ENCODE results near the gene RAB5A.
A peak's percentile ranks its signal among the peaks of the same experiment; 100 is the strongest.
"Not testable (repeated sequence)": the region's sequence is repeated elsewhere in the genome, so short reads cannot be mapped to it uniquely, and the experiment has no call there.

Gene RAB5A

GRCh38 chr3:19946832-19947548, at the start of gene RAB5A:
Gene RAB5A (plus strand): TSS chr3:19947097. CDS start chr3:19950899, 3,802 bp downstream.
- DNase-seq (ENCODE audit: low spot score) = peak; percentile 97

GRCh38 chr3:19898721-19899120, 48.2 kb upstream of the RAB5A start:
- DNase-seq (ENCODE audit: low spot score) = no peak

- no peak for DNase-seq (ENCODE audit: low spot score)
Measured at GRCh38 chr3:19899264-19899663, 47.6 kb upstream of the RAB5A start.

GRCh38 chr3:19899833-19900232, 47.1 kb upstream of the RAB5A start:
- not testable (repeated sequence) for DNase-seq (ENCODE audit: low spot score)

- DNase-seq (ENCODE audit: low spot score) = no peak
Measured at GRCh38 chr3:19901337-19901736, 45.6 kb upstream of the RAB5A start.

- no peak for DNase-seq (ENCODE audit: low spot score)
Measured at GRCh38 chr3:19901918-19902317, 45.0 kb upstream of the RAB5A start.

- no peak for DNase-seq (ENCODE audit: low spot score)
Measured at GRCh38 chr3:19903649-19904048, 43.2 kb upstream of the RAB5A start.

GRCh38 chr3:19907523-19907922, 39.4 kb upstream of the RAB5A start:
- no peak for DNase-seq (ENCODE audit: low spot score)

- DNase-seq (ENCODE audit: low spot score) = no peak
Measured at GRCh38 chr3:19911452-19911851, 35.4 kb upstream of the RAB5A start.

- no peak for DNase-seq (ENCODE audit: low spot score)
Measured at GRCh38 chr3:19917167-19917566, 29.7 kb upstream of the RAB5A start.

GRCh38 chr3:19920401-19921080, 26.4 kb upstream of the RAB5A start:
- no peak for DNase-seq (ENCODE audit: low spot score)

- DNase-seq (ENCODE audit: low spot score) = peak; percentile 55
Measured at GRCh38 chr3:19931180-19931692, 15.7 kb upstream of the RAB5A start.

- peak; percentile 2 for DNase-seq (ENCODE audit: low spot score)
Measured at GRCh38 chr3:19931767-19932188, 15.1 kb upstream of the RAB5A start.

GRCh38 chr3:19932422-19932821, 14.5 kb upstream of the RAB5A start:
- DNase-seq (ENCODE audit: low spot score) = no peak

- no peak for DNase-seq (ENCODE audit: low spot score)
Measured at GRCh38 chr3:19934098-19934566, 12.8 kb upstream of the RAB5A start, which contains the start of gene EFHB. Gene EFHB (minus strand): TSS chr3:19934217. CDS start chr3:19934018, 199 bp downstream.

- DNase-seq (ENCODE audit: low spot score) = no peak
Measured at GRCh38 chr3:19937459-19938294, 9.2 kb upstream of the RAB5A start.

- DNase-seq (ENCODE audit: low spot score) = no peak
Measured at GRCh38 chr3:19938295-19938627, 8.6 kb upstream of the RAB5A start.

GRCh38 chr3:19940643-19941042, 6.3 kb upstream of the RAB5A start:
- DNase-seq (ENCODE audit: low spot score) = no peak

GRCh38 chr3:19945534-19945933, 1.4 kb upstream of the RAB5A start:
- no peak for DNase-seq (ENCODE audit: low spot score)

- DNase-seq (ENCODE audit: low spot score) = peak; percentile 11
Measured at GRCh38 chr3:19945969-19946831, 697 bp upstream of the RAB5A start.

- peak; percentile 31 for DNase-seq (ENCODE audit: low spot score)
Measured at GRCh38 chr3:19947549-19948225, 790 bp downstream of the RAB5A start.

Measured in globus pallidus (tissue), 1 donor.